GM12864 (cell line): Measurements from ENCODE around the gene TOMM20.
"Not testable (repeated sequence)": the region's sequence is repeated elsewhere in the genome, so short reads cannot be mapped to it uniquely, and the experiment has no call there.

Experiments used
- DNase-seq: peaks from one replicate; pipeline ENCODE4 v3.0.0-alpha.2; 2011; ENCODE audit warnings: low read depth
- H3K4me3 ChIP-seq: 2 replicates; pipeline ENCODE4 v1.5.1; 2011; ENCODE audit warnings: mild to moderate bottlenecking, low read depth, low read length, control low read depth
- TF ChIP-seq, protein P1 (sequence below): IDR thresholded peaks from 2 replicates; pipeline ENCODE4 v1.5.1; 2011; ENCODE audit warnings: low read depth, mild to moderate bottlenecking, moderate library complexity, low read length, control low read depth, inconsistent platforms; ENCODE audit errors: missing control alignments

The TOMM20 gene

DNA sequence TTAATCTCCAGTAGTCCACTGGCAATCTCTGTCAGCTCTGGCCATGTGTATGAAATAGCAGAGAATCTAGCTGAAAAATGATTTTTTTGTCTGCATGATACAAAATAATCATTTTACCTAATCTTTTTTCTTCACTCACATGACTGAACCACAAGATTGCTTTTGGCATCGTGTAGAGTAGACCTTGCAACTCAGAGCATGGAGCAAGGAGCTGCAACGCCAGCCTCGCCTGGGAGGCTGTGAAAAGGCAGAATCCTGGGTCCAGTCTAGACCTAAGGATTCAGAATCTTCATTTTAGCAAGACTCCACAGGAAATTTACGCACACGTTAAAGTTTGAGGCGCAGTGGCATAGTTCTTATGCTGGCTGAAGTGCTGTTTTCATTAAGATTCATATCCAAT is 40.2 kb downstream of the TOMM20 start:
- no peak for DNase-seq
- TF ChIP-seq, protein P1, sequence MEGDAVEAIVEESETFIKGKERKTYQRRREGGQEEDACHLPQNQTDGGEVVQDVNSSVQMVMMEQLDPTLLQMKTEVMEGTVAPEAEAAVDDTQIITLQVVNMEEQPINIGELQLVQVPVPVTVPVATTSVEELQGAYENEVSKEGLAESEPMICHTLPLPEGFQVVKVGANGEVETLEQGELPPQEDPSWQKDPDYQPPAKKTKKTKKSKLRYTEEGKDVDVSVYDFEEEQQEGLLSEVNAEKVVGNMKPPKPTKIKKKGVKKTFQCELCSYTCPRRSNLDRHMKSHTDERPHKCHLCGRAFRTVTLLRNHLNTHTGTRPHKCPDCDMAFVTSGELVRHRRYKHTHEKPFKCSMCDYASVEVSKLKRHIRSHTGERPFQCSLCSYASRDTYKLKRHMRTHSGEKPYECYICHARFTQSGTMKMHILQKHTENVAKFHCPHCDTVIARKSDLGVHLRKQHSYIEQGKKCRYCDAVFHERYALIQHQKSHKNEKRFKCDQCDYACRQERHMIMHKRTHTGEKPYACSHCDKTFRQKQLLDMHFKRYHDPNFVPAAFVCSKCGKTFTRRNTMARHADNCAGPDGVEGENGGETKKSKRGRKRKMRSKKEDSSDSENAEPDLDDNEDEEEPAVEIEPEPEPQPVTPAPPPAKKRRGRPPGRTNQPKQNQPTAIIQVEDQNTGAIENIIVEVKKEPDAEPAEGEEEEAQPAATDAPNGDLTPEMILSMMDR = no peak
- H3K4me3 ChIP-seq = no peak overlapping the region

GRCh38 chr1:235087906-235088305 is 40.7 kb downstream of the TOMM20 start:
- H3K4me3 ChIP-seq = no peak overlapping the region
- TF ChIP-seq, protein P1 = no peak
- no peak for DNase-seq

DNA sequence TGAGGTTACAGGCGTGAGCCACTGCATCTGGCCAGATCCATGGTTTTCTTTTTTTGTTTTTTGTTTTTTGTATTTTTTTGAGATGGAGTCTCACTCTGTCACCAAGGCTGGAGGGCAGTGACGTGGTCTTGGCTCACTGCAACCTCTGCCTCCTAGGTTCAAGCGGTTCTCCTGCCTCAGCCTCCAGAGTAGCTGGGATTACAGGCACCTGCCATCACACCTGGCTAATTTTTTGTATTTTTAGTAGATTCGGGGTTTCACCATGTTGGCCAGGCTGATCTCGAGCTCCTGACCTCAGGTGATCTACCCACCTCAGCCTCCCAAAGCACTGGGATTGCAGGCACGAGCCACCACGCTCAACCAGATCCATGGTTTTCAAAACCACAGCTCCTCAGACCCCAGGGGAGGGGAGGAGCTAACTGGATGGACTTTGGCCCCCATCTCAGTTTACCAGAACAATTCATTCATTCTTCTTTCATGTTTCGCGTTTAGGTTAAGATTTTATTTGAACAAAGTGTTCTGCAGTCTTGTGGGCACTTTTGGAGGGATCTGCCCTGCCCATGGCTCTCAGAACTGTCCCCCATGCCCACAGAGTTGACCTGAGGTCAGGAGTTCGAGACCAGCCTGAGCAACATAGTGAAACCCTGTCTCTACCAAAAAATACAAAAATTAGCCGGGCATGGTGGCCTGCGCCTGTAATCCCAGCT is 43.1 kb downstream of the TOMM20 start:
- DNase-seq, H3K4me3 ChIP-seq: not testable (repeated sequence)

DNA sequence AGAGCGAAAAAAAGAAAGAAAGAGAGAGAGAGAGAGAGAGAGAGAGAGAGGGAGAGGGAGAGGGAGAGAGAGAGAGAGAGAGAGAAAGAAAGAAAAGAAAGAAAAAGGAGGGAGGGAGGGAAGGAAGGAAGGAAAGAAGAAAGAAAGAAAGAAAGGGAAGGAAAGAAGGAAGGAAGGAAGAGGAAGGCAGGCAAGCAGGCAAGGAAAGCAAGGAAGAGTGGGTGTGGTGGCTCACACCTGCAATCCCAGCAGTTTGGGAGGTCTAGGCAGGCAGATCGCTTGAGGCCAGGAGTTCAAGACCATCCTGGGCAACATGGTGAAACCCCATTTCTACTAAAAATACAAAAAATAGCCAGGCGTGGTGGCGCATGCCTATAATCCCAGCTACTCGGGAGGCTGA is 47.8 kb downstream of the TOMM20 start:
- not testable (repeated sequence) for DNase-seq, H3K4me3 ChIP-seq

DNA sequence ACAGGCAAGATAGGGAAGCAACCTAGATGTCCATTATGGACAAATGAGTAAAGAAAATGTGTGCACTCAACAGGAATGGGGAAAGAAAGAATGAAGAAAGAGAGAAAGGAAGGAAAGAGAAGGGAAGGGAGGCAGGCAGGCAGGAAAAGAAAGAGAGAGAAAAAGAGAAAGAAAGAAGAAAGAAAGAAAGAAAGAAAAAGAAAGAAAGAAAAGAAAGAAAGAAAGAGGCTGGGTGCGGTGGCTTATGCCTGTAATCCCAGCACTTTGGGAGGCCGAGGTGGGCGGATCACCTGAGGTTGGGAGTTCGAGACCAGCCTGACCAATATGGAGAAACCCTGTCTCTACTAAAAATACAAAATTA is 48.4 kb downstream of the TOMM20 start:
- not testable (repeated sequence) for DNase-seq

DNA sequence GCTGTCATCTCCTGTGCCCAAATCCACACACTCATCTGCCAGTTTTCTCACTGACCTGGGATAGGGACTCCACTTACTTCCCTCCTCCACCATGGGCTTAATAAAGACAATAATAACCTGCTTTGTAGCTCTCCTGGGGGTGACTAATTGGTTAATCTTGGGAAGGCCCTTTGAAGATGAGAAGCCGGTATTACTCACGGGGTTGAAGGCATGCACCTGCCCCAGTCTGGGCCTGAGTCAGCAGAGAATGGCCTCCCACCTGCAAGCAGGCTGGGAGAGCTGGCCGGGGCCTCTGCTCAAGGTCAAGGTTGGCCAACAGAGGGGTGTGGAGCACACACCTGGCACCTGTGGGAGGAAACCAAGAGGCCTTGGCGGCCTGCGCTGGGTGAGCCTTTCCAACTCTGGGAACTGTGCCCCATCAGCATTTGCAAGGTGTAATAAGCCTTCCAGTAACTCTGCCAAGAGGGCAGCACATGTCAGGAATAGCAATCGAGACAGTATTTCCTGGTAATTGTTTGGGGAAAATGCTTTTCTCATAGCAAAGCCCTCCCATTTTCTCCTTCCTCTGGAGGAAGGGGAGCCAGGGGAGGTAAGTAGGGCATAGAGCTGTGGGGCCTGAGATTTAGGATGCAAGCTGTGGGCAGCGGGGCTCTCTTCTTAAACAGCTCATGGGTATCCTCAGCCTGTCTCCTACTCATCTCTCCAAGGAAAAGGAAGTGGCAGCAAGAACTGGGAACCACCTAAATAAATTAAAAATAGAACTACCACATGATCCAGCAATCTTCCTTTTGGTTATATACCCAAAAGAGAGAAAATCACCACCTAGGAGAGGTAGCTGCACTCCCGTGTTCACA is 49.0 kb downstream of the TOMM20 start:
- DNase-seq = no peak
- TF ChIP-seq, protein P1 = no peak
- H3K4me3 ChIP-seq = no peak overlapping the region

More for the DNA sequence above, 48.4 kb downstream of the TOMM20 start:
- H3K4me3 ChIP-seq = not testable (repeated sequence)

- TF ChIP-seq, protein P1 = no peak
- no peak overlapping the region for H3K4me3 ChIP-seq
- DNase-seq = no peak
Measured at GRCh38 chr1:235078480-235079381, 49.9 kb downstream of the TOMM20 start.
